Retinal pigment epithelial cell (primary cell): ENCODE results near the gene N4BP3.
A peak's percentile ranks its signal among the peaks of the same experiment; 100 is the strongest.

Experiments used
- DNase-seq: peaks from one replicate; pipeline ENCODE4 v3.0.0-alpha.2; 2010; ENCODE audit warnings: low read depth
- H3K4me3 ChIP-seq: 2 replicates; pipeline ENCODE4 v1.5.1; 2011; ENCODE audit warnings: mild to moderate bottlenecking, low read length, control low read depth, moderate library complexity
- CTCF ChIP-seq: conservative IDR thresholded peaks from 2 replicates; pipeline ENCODE4 v1.5.1; 2011; ENCODE audit warnings: low read depth, low read length, control low read depth, inconsistent platforms

N4BP3 gene

GRCh38 chr5:178111925-178112324 lies 1.4 kb upstream of the N4BP3 start:
- no peak overlapping the region for H3K4me3 ChIP-seq
- no peak for DNase-seq
- no peak for TF ChIP-seq CTCF

GRCh38 chr5:178112545-178112944 lies 787 bp upstream of the N4BP3 start:
- no peak for TF ChIP-seq CTCF
- DNase-seq = no peak
- no peak overlapping the region for H3K4me3 ChIP-seq

GRCh38 chr5:178113841-178114324 lies 551 bp downstream of the N4BP3 start:
- TF ChIP-seq CTCF = no peak
- peak overlapping the region; percentile 32 for H3K4me3 ChIP-seq
- DNase-seq = no peak

- peak overlapping the region; percentile 9 for H3K4me3 ChIP-seq
- no peak for DNase-seq
- TF ChIP-seq CTCF = no peak
Observed at GRCh38 chr5:178114325-178115135, 1.2 kb downstream of the N4BP3 start.

GRCh38 chr5:178115136-178115813 lies 1.9 kb downstream of the N4BP3 start:
- no peak for DNase-seq
- H3K4me3 ChIP-seq = no peak overlapping the region
- TF ChIP-seq CTCF = no peak

GRCh38 chr5:178115814-178116142 lies 2.4 kb downstream of the N4BP3 start:
- DNase-seq = no peak
- H3K4me3 ChIP-seq = no peak overlapping the region
- no peak for TF ChIP-seq CTCF
